Heart right ventricle (tissue), 16 donors: ENCODE measurements around the gene PRELP. TPM values are rescaled to one million over a fixed set of nuclear protein-coding genes. Genes with fewer than 3 reads are reported as not detected.
A peak's percentile ranks its signal among the peaks of the same experiment; 100 is the strongest.

ENCODE experiments used
- ATAC-seq, 8 donors: fragments of 200-7000 bp; cut with Tn5 transposase; one replicate each; pipeline ENCODE4 v1.9.1; 2020; ENCODE audit warnings: mild to moderate bottlenecking in 8 of 8, moderate library complexity in 8 of 8, moderate number of reproducible peaks in 1 of 8
- DNase-seq, 2 donors: peaks; one replicate each; pipeline ENCODE4 v3.0.0-alpha.2; 2020
- H3K27ac ChIP-seq, 10 donors: fragments of 200-600 bp; sonication (generic) in 2 of 10; one replicate each; pipeline versions ENCODE4 v1.5.0 to v1.8.0; 2020 to 2022; ENCODE audit warnings: mild to moderate bottlenecking in 3 of 10
- H3K27me3 ChIP-seq, 7 donors: fragments of 200-600 bp; one replicate each; pipeline ENCODE4 v1.8.0; 2021 to 2022; ENCODE audit warnings: mild to moderate bottlenecking in 2 of 7
- H3K36me3 ChIP-seq, 9 donors: fragments of 200-600 bp; sonication (generic) in 1 of 9; one replicate each; pipeline versions ENCODE4 v1.5.0 to v1.8.0; 2020 to 2022; ENCODE audit warnings: mild to moderate bottlenecking in 2 of 9
- H3K4me1 ChIP-seq, 9 donors: fragments of 200-600 bp; sonication (generic) in 1 of 9; one replicate each; pipeline versions ENCODE4 v1.5.0 to v1.8.0; 2020 to 2022; ENCODE audit warnings: mild to moderate bottlenecking in 4 of 9
- H3K4me3 ChIP-seq, 10 donors: fragments of 200-600 bp; sonication (generic) in 2 of 10; one replicate each; pipeline versions ENCODE4 v1.5.0 to v1.8.0; 2020 to 2022; ENCODE audit warnings: mild to moderate bottlenecking in 7 of 10, moderate library complexity in 2 of 10
- H3K9me3 ChIP-seq, 11 donors: fragments of 200-600 bp in 10 of 11; sonication (generic) in 2 of 11; one replicate each; pipeline versions ENCODE4 v1.5.0 to v1.8.0; 2013 to 2022; ENCODE audit warnings: mild to moderate bottlenecking in 2 of 11, control low read depth in 1 of 11, moderate library complexity in 1 of 11
- CTCF ChIP-seq, 9 donors: fragments of 200-600 bp; sonication (generic) in 2 of 9; IDR thresholded peaks; one replicate each; pipeline versions ENCODE4 v1.5.0 to v1.8.0; 2021 to 2022; ENCODE audit warnings: antibody characterized with exemption in 9 of 9, mild to moderate bottlenecking in 5 of 9, moderate library complexity in 1 of 9
- WGBS, 2 donors: extraction: QIAGEN DNeasy Blood & Tissue Kit; methylation state at CpG; one replicate each; pipeline ENCODE4 v1.1.7; 2013; ENCODE audit warnings: inconsistent platforms in 1 of 2; 5-methylcytosine and 5-hydroxymethylcytosine counted together
- intact Hi-C, 10 donors: fragments of 100-400 bp; cut with DNase I; formaldehyde crosslinking; loops; one replicate each; pipeline versions ENCODE4 v1.11.1 to v1.14.2; 2022
- polyA plus RNA-seq, 2 donors: library from polyadenylated mRNA; stranded (reverse); fragments of 200-250 nt; gene quantifications; one replicate each; pipeline ENCODE4 v1.2.3, GENCODE V29; 2013
- total RNA-seq, 10 donors: library from RNA; stranded (reverse); fragmentation: NEBNext Ultra II Directional in 3 of 10; extraction: Animal tissue kit (Norgen Biotek cat#: 25700) in 3 of 10; gene quantifications; one replicate each; pipeline versions ENCODE4 v1.2.1 to v1.2.4, GENCODE V29; 2021 to 2023
- donor health status: Arrhythmogenic right ventricular cardiomyopathy.
- donor health status: ischemic (EF 13 %, LVEDD 7.1; RV severe dilation, severe dysfunction).
- donor health status: healthy with polysubstance abuse.
- donor health status: DM: no; HTN: yes; CAD: no.
- donor health status: DM: no; HTN: no; CAD: no.
- donor health status: ischemic (EF 25% LVEDD 6.9; RV normal size, moderate dysfunction).
- donor health status: ischemic (EF 25% LVEDD 5.7; RV mildly dilated, moderate dysfunction).
- donor health status: healthy.
- donor health status: DM: yes; HTN: yes; CAD: no.
- donor health status: Ischemic cardiomyopathy.
- donor health status: ischemic (EF 35%, LVEDD 5.7; RV mildly dilated, moderate dysfunction).
- donor health status: nonischemic (EF 11% LVEDD 7.7; RV severe dilation, severe dysfunction).
- donor health status: DM: yes; HTN: yes; CAD: no.
- donor health status: PGD.
- donor health status: ischemic (EF 29% LVEDD 5.4; RV normal size, mild dysfunction).
- donor health status: nonischemic (EF 23%, LVEDD 6.1; RV moderate dilation, normal function).

Gene PRELP
- total and polyA plus RNA-seq, 12 donors: 3.3 to 37.1 (median 14.9) TPM

- Histone ChIP-seq H3K9me3 (no peaks in the 10 kb centered on the region), H3K4me3 (no peak overlapping the region), H3K36me3 (no peaks in the 10 kb centered on the region), H3K27me3 (peaks cover 0 to 14% (median 0%) of the 10 kb centered on the region in 7 donors), H3K27ac (no peak overlapping the region), H3K4me1 (peaks cover 4 to 41% (median 27%) of the 10 kb centered on the region in 9 donors)
- ATAC-seq (no peak), DNase-seq (no peak)
- TF ChIP-seq CTCF (IDR thresholded peaks at IDR 0.05): no peak
- 94 to 97% methylated on average over 1 of the region's 1 CpG for WGBS, 2 donors
- intact Hi-C loops: loop anchor here in 1 of 10 donors (1.0 kb wide), 1 partner anchor 30 kb away; no protein-coding TSS in a partner anchor
Measured at GRCh38 chr1:203462143-203462542, 13.5 kb upstream of the PRELP start.

- Histone ChIP-seq H3K9me3 (no peaks in the 10 kb centered on the region), H3K4me1 (peaks cover 4 to 48% (median 35%) of the 10 kb centered on the region in 9 donors), H3K27me3 (peaks cover 0 to 14% (median 0%) of the 10 kb centered on the region in 7 donors), H3K4me3 (no peak overlapping the region), H3K27ac (peak overlapping the region in 4 of 10 donors; percentile 14 to 75 (median 50)), H3K36me3 (no peaks in the 10 kb centered on the region)
- no peak for DNase-seq
- WGBS, 2 donors: 90 to 92% methylated on average over 6 of the region's 6 CpGs
- intact Hi-C loops: loop anchor here in 1 of 10 donors (1.0 kb wide), 1 partner anchor 29 kb away; no protein-coding TSS in a partner anchor
- TF ChIP-seq CTCF (IDR thresholded peaks at IDR 0.05): no peak
- ATAC-seq: no peak
Measured at GRCh38 chr1:203462878-203463277, 12.7 kb upstream of the PRELP start.

GRCh38 chr1:203463469-203464062, 12.0 kb upstream of the PRELP start:
- Histone ChIP-seq H3K27ac (peak overlapping the region in 9 of 10 donors; percentile 14 to 77 (median 66)), H3K9me3 (no peaks in the 10 kb centered on the region), H3K36me3 (no peaks in the 10 kb centered on the region), H3K27me3 (peaks cover 0 to 14% (median 0%) of the 10 kb centered on the region in 7 donors), H3K4me1 (peaks cover 4 to 55% (median 36%) of the 10 kb centered on the region in 9 donors), H3K4me3 (no peak overlapping the region)
- 68 to 69% methylated on average over 7 of the region's 7 CpGs for WGBS, 2 donors
- intact Hi-C loops: no loop called here
- ATAC-seq (peak; percentile 18 to 56 (median 36)), DNase-seq (no peak)
- no peak for TF ChIP-seq CTCF (IDR thresholded peaks at IDR 0.05)

DNA sequence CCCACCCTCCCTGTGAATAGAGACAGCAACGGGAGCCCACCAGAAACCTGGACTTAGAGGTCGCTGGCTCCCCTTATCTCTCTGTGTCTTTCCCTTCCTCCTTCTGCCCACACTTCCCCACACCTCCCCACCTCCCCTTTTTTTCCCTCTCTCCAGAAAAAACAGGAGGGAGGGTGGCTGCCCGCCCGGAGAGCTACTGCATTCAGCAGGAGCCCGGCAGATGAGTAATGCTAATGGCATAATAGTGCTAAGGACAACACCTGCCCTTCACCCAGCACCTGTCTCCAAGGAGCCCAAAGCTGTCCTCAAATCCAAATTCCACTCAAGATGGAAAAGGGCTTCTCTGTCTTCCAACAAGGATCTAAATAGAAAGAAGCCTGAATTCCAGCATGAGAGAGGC, 11.4 kb upstream of the PRELP start:
- H3K9me3 ChIP-seq: no peaks in the 10 kb centered on the region
- intact Hi-C loops: no loop called here
- peak overlapping the region in 9 of 10 donors; percentile 14 to 77 (median 66) for H3K27ac ChIP-seq
- DNase-seq (no peak), ATAC-seq (peak in 3 of 8 donors; percentile 10 to 30 (median 13))
- H3K27me3 ChIP-seq: peaks cover 0 to 8% (median 0%) of the 10 kb centered on the region in 7 donors
- H3K4me3 ChIP-seq: no peak overlapping the region
- no peak for TF ChIP-seq CTCF (IDR thresholded peaks at IDR 0.05)
- 69 to 80% methylated on average over 5 of the region's 5 CpGs for WGBS, 2 donors
- H3K36me3 ChIP-seq: no peaks in the 10 kb centered on the region
- H3K4me1 ChIP-seq: peaks cover 4 to 57% (median 36%) of the 10 kb centered on the region in 9 donors
